Omental fat pad (tissue), 4 donors: ENCODE results near the gene PER1. TPM values are rescaled to one million over a fixed set of nuclear protein-coding genes. Genes with fewer than 3 reads are reported as not detected.

ENCODE experiments used
- ATAC-seq: fragments of 150-250 bp; one replicate; pipeline ENCODE4 v1.9.1; 2016; ENCODE audit warnings: mild to moderate bottlenecking, moderate library complexity; ENCODE audit not compliant: low FRiP score
- DNase-seq: peaks from one replicate; pipeline ENCODE4 v3.0.0-alpha.2; 2019; ENCODE audit warnings: low spot score
- total RNA-seq, 4 donors: library from RNA; depleted of rRNA; stranded (reverse); fragments of >200 nt; gene quantifications; one replicate each; pipeline ENCODE4 v1.1.0, GENCODE V29; 2016
- TF ChIP-seq, protein P1 (sequence below), 3 donors: fragments of 450-650 bp; IDR thresholded peaks; one replicate each; pipeline ENCODE4 v1.5.1; 2016 to 2017; ENCODE audit warnings: antibody characterized with exemption in 3 of 3, mild to moderate bottlenecking in 3 of 3, moderate library complexity in 2 of 3

The PER1 gene
- total RNA-seq, 4 donors from 2014 or later = 78.8 to 169 (median 122) TPM

DNA sequence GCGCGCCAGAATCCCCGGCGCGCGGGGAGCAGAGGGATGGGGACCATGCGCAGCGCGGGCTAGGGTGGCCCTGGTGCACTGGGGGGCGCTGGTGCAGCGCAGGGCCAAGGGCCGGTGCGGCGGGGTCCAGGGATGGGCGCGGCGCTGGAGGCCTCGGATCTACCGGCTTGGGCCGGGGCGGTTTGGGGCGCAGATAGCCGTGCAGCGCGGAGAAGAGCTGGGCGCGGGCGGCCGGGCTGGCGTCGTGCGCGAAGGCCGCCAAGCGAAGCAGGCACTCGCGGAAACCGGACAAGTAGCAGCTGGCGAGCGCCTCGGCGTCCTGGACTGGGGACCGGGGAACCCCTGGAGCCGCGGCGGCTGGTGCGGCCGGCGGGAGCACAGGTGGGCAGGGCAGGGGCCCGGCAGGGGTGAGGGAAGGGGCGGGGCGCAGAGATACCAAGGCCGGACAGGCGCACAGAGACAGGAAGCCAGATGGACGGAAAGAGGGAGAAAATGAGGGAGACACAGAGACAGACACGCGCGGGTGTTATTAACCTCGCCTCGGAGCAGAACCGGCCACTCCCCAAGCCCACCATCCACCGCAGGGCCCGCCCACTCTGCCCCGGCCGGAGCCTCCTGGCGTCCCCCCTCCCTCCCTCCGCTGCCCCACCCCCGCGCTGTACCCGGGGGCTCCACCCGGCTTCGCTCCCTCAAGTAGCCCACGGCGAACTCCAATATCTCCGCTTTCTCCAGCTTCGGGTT lies 30.4 kb downstream of the PER1 start:
- no peak for ATAC-seq
- no peak for DNase-seq
- TF ChIP-seq, protein P1, sequence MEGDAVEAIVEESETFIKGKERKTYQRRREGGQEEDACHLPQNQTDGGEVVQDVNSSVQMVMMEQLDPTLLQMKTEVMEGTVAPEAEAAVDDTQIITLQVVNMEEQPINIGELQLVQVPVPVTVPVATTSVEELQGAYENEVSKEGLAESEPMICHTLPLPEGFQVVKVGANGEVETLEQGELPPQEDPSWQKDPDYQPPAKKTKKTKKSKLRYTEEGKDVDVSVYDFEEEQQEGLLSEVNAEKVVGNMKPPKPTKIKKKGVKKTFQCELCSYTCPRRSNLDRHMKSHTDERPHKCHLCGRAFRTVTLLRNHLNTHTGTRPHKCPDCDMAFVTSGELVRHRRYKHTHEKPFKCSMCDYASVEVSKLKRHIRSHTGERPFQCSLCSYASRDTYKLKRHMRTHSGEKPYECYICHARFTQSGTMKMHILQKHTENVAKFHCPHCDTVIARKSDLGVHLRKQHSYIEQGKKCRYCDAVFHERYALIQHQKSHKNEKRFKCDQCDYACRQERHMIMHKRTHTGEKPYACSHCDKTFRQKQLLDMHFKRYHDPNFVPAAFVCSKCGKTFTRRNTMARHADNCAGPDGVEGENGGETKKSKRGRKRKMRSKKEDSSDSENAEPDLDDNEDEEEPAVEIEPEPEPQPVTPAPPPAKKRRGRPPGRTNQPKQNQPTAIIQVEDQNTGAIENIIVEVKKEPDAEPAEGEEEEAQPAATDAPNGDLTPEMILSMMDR (IDR thresholded peaks at IDR 0.05) = no peak

GRCh38 chr17:8121407-8121680 lies 30.9 kb downstream of the PER1 start:
- ATAC-seq (no peak), DNase-seq (no peak)
- TF ChIP-seq, protein P1 (IDR thresholded peaks at IDR 0.05) = no peak

DNA sequence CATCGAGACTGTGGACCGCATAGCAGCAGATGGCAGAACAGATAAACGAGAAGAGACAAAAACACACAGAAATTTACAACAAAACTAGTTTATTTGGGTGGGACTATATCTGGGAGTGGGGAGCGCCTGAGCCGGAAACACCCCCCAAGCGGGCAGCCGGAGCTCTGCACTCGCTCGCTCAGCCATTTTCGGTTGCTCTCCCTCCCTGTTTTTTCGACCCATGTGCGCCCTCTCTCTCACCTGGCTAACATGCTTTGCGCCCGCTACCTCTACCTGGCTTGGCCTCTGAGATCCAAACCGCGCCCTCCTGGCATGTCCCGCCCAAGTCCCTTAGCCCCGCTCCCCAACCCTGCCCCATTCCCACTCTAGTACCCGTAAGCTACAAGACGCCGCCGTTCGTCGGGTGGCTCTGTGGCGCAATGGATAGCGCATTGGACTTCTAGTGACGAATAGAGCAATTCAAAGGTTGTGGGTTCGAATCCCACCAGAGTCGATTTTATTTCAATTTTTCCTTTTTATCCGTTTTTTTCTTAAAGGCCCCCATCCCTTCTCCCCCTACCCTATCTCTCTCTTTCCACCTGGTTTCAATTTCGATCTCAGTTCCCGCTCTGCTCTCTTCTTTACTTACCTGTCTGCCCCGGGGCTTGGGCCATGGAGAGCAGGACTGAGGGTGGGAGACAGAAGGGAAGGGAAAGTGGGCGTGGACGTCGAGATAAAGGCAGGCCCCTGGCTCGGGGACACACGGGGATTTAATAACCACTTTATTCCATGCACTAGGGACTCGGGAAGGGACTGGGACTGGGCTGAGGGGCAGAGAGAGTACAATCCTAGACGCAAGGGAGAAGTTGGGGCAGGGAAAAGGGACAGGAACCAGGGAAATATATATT lies 31.4 kb downstream of the PER1 start:
- no peak for DNase-seq
- TF ChIP-seq, protein P1 (IDR thresholded peaks at IDR 0.05) = no peak
- ATAC-seq = no peak

DNA sequence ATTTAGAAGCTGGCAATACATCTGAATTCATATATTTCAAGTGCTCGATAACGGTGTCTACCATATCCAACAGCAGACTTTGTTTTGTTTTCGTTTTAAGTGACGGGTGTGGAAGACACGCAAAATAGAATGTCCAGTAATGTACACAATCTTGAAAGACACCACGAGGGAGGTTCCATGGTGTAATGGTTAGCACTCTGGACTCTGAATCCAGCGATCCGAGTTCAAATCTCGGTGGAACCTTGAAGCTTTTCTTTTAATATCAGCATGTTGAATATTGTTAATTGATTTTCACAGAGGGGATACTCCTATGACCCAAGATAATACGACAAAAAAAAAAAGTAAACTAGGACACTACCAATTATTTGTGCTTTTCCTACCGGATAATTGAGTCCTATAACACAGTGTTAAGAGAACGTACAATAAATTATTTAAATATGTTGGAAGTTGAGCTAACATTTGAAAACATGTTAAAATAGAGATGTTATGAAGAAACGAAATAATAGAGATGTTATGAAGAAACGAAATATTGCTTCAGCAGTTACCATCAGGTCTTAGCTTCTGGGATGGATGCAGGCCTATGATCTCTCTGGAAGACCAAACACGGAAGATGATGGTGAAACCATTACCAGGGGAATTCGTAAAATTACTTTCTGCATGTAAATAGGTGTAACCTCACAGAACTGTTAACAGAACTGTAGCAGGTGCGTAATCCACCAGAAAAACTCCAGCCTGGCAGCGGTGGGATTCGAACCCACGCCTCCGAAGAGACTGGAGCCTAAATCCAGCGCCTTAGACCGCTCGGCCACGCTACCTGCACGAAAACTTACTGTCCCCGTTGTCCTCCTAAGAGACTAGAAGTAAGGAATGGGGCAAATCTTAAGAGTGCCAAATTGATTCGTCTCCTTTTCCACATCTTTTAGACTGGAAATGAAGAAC lies 32.4 kb downstream of the PER1 start:
- peak; percentile 27 for ATAC-seq
- DNase-seq = peak; percentile 55
- TF ChIP-seq, protein P1 (IDR thresholded peaks at IDR 0.05) = no peak

GRCh38 chr17:8118769-8119580 lies 33.2 kb downstream of the PER1 start:
- TF ChIP-seq, protein P1 (IDR thresholded peaks at IDR 0.05) = peak in 1 of 3 donors; percentile 64
- peak; percentile 51 for ATAC-seq
- DNase-seq = peak; percentile 64
